Small intestine (tissue), 7 donors: ENCODE measurements around the gene UBAP2. TPM values are rescaled to one million over a fixed set of nuclear protein-coding genes. Genes with fewer than 3 reads are reported as not detected.

Experiments used
- DNase-seq, 2 donors: peaks; one replicate each; pipeline versions ENCODE4 v3.0.0 to v3.0.0-alpha.2; 2013
- FAIRE-seq: peaks from 2 replicates; lab custom pipeline; 2012; peaks lifted over from hg19 to GRCh38; lab: Jason Lieb, UNC
- H3K27ac ChIP-seq, 3 donors: one replicate each; pipeline ENCODE4 v1.5.1; 2013; ENCODE audit warnings: low read length in 2 of 3, mild to moderate bottlenecking in 2 of 3, control low read depth in 1 of 3, inconsistent platforms in 1 of 3, low read depth in 1 of 3, moderate library complexity in 1 of 3
- H3K27me3 ChIP-seq, 3 donors: one replicate each; pipeline ENCODE4 v1.6.1; 2013; ENCODE audit warnings: low read length in 3 of 3, inconsistent platforms in 1 of 3; ENCODE audit not compliant: control insufficient read depth in 3 of 3, insufficient read depth in 3 of 3
- H3K36me3 ChIP-seq, 3 donors: one replicate each; pipeline ENCODE4 v1.6.1; 2013; ENCODE audit warnings: low read length in 3 of 3, inconsistent platforms in 1 of 3, low read depth in 1 of 3, mild to moderate bottlenecking in 1 of 3, moderate library complexity in 1 of 3; ENCODE audit not compliant: control insufficient read depth in 3 of 3, insufficient read depth in 2 of 3
- H3K4me1 ChIP-seq, 3 donors: one replicate each; pipeline ENCODE4 v1.6.1; 2013; ENCODE audit warnings: low read length in 2 of 3, inconsistent platforms in 1 of 3, low read depth in 1 of 3, mild to moderate bottlenecking in 1 of 3, moderate library complexity in 1 of 3; ENCODE audit not compliant: control insufficient read depth in 3 of 3, insufficient read depth in 2 of 3
- H3K4me3 ChIP-seq, 3 donors: one replicate each; pipeline ENCODE4 v1.5.1; 2013; ENCODE audit warnings: low read length in 3 of 3, control low read depth in 1 of 3, inconsistent platforms in 1 of 3, low read depth in 1 of 3, mild to moderate bottlenecking in 1 of 3, moderate library complexity in 1 of 3
- H3K9me3 ChIP-seq, 2 donors: one replicate each; pipeline ENCODE4 v1.6.1; 2013; ENCODE audit warnings: low read depth in 1 of 2, low read length in 1 of 2; ENCODE audit not compliant: control insufficient read depth in 2 of 2, insufficient read depth in 1 of 2
- WGBS, 3 donors: extraction: QIAGEN DNeasy Blood & Tissue Kit; methylation state at CpG; one replicate each; pipeline ENCODE4 v1.1.7; 2013; 5-methylcytosine and 5-hydroxymethylcytosine counted together
- polyA plus RNA-seq, 4 donors: library from polyadenylated mRNA; stranded (reverse) in 3 of 4; unstranded in 1 of 4; fragments of 200-250 nt in 3 of 4; fragments of 120-200 nt in 1 of 4; gene quantifications; one replicate each; pipeline versions ENCODE4 v1.2.1 to v1.2.3, GENCODE V29; 2013
- donor health status: healthy with polysubstance abuse.
- donor health status: control.
- donor health status: control.
- donor health status: Bipolar disorder and iron deficiency.
- donor health status: healthy.

Gene UBAP2
- polyA plus RNA-seq, 4 donors: 4.6 to 27.9 (median 11.5) TPM

GRCh38 chr9:34087370-34087769, 38.7 kb upstream of the UBAP2 start:
- WGBS, 3 donors: 21 to 36% (median 25%) methylated on average over 1 of the region's 1 CpG

DNA sequence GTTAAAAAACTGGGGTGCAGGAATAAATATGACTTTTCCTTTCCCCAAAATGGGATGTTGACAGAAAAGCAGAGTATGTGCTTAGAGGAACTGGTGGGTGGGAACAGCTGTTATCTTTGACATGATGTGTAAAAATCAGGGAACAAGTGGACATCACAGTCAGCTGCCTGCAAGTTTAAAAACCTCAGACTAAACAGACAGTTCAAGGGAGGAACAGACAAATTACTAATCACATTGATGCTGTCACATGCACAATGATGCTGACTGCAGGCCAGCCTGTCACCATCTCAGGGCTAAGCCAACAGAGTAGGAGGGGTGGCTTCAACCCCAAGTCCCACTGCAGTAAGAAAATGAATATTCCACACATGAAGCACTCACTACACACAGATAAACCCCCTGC, 38.2 kb upstream of the UBAP2 start:
- Histone ChIP-seq H3K4me3 (no peak overlapping the region), H3K4me1 (no peaks in the 10 kb centered on the region), H3K27me3 (no peaks in the 10 kb centered on the region), H3K9me3 (no peaks in the 10 kb centered on the region), H3K27ac (no peak overlapping the region), H3K36me3 (peaks cover 11 to 44% (median 25%) of the 10 kb centered on the region in 3 donors)
- FAIRE-seq (no peak), DNase-seq (no peak)

More at GRCh38 chr9:34087370-34087769, 38.7 kb upstream of the UBAP2 start:
- DNase-seq (no peak), FAIRE-seq (no peak)
- H3K4me1 ChIP-seq: no peaks in the 10 kb centered on the region
- no peak overlapping the region for H3K27ac ChIP-seq
- H3K36me3 ChIP-seq: peaks cover 14 to 46% (median 25%) of the 10 kb centered on the region in 3 donors
- no peaks in the 10 kb centered on the region for H3K27me3 ChIP-seq
- H3K4me3 ChIP-seq: no peak overlapping the region
- no peaks in the 10 kb centered on the region for H3K9me3 ChIP-seq

DNA sequence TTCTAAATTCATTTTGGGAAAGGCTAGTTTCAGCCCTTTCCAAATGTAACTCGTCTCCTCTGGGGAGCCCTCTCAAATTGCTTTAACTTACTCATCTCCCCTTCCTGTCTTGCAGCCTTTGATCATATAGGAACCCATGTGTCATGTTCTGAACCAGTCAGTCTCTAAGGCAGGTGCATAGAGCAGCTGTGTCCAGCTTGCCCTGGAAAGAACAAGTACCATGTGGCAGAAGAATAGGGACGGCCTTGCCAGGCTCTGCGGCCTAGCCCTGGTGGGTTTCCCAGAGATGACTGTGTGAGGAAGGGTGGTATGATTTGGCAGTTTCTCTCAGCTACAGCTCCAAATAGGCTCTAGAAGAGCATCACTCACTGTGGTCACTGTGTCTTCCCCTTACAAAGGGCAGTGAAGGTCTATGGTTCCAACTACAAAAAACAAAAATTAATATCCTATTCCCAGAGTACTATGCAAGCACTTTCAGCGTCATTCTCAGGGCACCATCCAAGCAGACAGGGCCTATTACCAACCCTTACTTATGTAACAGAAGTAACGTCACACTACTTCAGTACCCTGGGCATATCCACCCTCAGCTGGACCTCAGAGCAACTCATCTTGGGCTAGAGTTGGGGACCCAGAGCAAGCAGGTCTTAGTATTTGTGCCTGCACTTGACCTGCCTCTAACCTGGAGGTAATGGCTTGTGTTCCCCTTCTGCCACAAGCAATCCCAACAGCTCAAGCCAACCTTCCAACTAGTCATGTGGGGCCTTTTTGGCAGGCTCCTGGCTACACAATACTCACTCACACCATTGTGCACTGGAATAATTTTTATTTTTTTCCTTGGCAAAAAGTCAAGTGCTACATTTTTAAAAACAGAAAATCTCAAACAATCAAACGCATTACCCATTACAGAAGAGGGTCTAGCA, 37.2 kb upstream of the UBAP2 start:
- Histone ChIP-seq H3K36me3 (peaks cover 8 to 37% (median 18%) of the 10 kb centered on the region in 3 donors), H3K4me1 (no peaks in the 10 kb centered on the region), H3K27ac (no peak overlapping the region), H3K4me3 (no peak overlapping the region), H3K27me3 (no peaks in the 10 kb centered on the region), H3K9me3 (no peaks in the 10 kb centered on the region)
- 82 to 88% (median 87%) methylated on average over 6 of the region's 6 CpGs for WGBS, 3 donors
- DNase-seq: no peak
- FAIRE-seq: no peak

DNA sequence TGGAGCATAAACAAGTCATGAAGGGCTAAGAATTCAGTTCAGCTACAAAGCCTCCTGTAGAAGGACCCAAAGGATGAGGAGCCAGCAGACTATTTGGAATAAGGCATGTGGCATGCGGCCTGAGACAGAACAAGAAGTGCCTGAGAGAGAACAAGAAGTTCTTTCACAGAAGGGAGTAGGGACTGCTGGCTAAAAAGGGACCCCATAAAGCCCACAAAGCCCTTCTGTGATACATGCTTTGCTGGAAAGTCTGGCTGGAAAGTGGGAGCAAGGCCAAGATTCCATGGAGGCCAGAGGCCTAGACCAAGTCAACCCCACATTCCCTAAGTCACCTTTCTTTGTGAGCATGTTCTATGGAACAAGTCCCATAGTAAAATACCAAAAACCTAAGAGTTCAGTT, 35.9 kb upstream of the UBAP2 start:
- Histone ChIP-seq H3K36me3 (peaks cover 8 to 28% (median 16%) of the 10 kb centered on the region in 3 donors), H3K4me1 (no peaks in the 10 kb centered on the region), H3K9me3 (no peaks in the 10 kb centered on the region), H3K27me3 (no peaks in the 10 kb centered on the region), H3K27ac (no peak overlapping the region), H3K4me3 (no peak overlapping the region)
- DNase-seq (no peak), FAIRE-seq (no peak)
- WGBS, 3 donors: 7 to 81% (median 13%) methylated on average over 1 of the region's 1 CpG

GRCh38 chr9:34079181-34079580, 30.5 kb upstream of the UBAP2 start:
- H3K27ac ChIP-seq: no peak overlapping the region
- no peak for FAIRE-seq
- H3K27me3 ChIP-seq: no peaks in the 10 kb centered on the region
- no peak overlapping the region for H3K4me3 ChIP-seq
- H3K4me1 ChIP-seq: peaks cover 0 to 3% (median 0%) of the 10 kb centered on the region in 3 donors
- H3K9me3 ChIP-seq: no peaks in the 10 kb centered on the region
- H3K36me3 ChIP-seq: no peaks in the 10 kb centered on the region
- DNase-seq: no peak
- 75 to 84% (median 76%) methylated on average over 2 of the region's 2 CpGs for WGBS, 3 donors

DNA sequence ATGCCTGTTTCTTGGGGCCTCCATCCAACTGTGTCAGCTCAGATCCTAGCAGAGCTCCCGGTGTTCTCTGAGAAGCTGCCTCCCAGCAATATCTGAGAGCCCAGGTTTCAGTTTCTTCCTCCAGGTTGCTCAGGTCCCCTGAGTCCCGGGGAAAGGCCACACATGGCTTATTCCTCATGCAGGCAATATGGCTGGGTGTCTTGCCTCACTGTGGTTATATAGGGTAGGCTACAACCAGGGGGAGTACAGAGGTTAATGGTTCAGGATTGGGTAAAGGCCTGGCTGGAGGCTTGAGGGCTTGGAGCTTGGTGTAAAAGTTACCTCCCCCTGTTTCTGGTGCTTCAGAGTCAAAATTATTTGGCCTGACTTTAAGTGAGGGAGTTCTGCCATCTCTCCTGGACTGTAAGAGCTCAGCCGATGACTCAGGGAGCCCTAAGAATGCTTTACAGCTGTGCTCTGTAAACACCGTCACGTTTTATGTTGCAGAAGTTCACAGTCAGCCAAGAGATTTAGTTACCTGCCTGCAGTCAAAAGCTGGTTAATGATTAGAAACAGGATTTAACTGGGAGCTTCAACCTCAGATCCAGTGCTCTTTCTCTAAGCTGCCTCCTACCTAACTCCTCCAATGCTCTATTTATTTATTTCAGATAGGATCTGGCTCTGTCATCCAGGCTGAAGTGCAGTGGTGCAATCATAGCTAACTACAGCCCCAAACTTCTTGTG, 24.3 kb upstream of the UBAP2 start:
- FAIRE-seq: no peak
- Histone ChIP-seq H3K4me3 (no peak overlapping the region), H3K9me3 (no peaks in the 10 kb centered on the region), H3K36me3 (no peaks in the 10 kb centered on the region), H3K4me1 (peaks cover 0 to 26% (median 0%) of the 10 kb centered on the region in 3 donors), H3K27me3 (no peaks in the 10 kb centered on the region), H3K27ac (peak overlapping the region in 2 of 3 donors; percentile 7 to 55)
- 23 to 47% (median 45%) methylated on average over 5 of the region's 5 CpGs for WGBS, 3 donors
- peak; percentile 93 for DNase-seq

GRCh38 chr9:34072410-34072809, 23.7 kb upstream of the UBAP2 start:
- H3K27me3 ChIP-seq: no peaks in the 10 kb centered on the region
- peak overlapping the region in 1 of 3 donors; percentile 55 for H3K27ac ChIP-seq
- no peaks in the 10 kb centered on the region for H3K36me3 ChIP-seq
- H3K9me3 ChIP-seq: no peaks in the 10 kb centered on the region
- H3K4me1 ChIP-seq: peaks cover 0 to 26% (median 0%) of the 10 kb centered on the region in 3 donors
- no peak for FAIRE-seq
- 75 to 84% (median 82%) methylated on average over 2 of the region's 2 CpGs for WGBS, 3 donors
- peak; percentile 5 to 33 for DNase-seq
- H3K4me3 ChIP-seq: no peak overlapping the region

- 76 to 92% (median 84%) methylated on average over 5 of the region's 5 CpGs for WGBS, 3 donors
- Histone ChIP-seq H3K36me3 (no peaks in the 10 kb centered on the region), H3K9me3 (no peaks in the 10 kb centered on the region), H3K4me1 (peaks cover 0 to 26% (median 0%) of the 10 kb centered on the region in 3 donors), H3K27me3 (no peaks in the 10 kb centered on the region), H3K4me3 (no peak overlapping the region), H3K27ac (no peak overlapping the region)
- FAIRE-seq (no peak), DNase-seq (no peak)
These were observed 22.1 kb upstream of the UBAP2 start for GRCh38 chr9:34070606-34071324.
